Activated effector memory CD4-positive, alpha-beta T cell treated with anti-CD3 and anti-CD28 coated beads, Interleukin-2, amount 50 U/mL, for 16 hours (primary cell): ENCODE results near the gene SLC12A7.
"Not testable (repeated sequence)": the region's sequence is repeated elsewhere in the genome, so short reads cannot be mapped to it uniquely, and the experiment has no call there.

Experiments used
- DNase-seq: peaks from one replicate; pipeline ENCODE4 v3.0.0-alpha.2; 2020

SLC12A7 gene

DNA sequence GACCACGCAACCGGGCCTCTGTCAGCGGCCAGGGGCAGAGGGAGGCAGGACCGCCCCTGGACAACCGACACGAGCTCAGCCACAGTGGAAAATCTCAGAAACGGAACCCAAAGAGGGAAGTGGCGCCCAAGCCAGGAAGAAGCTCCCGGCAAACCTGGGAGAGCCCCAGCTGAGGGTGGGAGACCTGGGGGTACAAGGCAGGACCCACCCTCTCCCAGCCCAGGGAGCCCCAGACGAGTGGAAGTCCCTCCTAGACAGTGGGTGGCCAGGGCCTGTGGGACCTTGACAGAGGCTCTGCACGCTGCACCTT, 3.0 kb downstream of the SLC12A7 start:
- no peak for DNase-seq

DNA sequence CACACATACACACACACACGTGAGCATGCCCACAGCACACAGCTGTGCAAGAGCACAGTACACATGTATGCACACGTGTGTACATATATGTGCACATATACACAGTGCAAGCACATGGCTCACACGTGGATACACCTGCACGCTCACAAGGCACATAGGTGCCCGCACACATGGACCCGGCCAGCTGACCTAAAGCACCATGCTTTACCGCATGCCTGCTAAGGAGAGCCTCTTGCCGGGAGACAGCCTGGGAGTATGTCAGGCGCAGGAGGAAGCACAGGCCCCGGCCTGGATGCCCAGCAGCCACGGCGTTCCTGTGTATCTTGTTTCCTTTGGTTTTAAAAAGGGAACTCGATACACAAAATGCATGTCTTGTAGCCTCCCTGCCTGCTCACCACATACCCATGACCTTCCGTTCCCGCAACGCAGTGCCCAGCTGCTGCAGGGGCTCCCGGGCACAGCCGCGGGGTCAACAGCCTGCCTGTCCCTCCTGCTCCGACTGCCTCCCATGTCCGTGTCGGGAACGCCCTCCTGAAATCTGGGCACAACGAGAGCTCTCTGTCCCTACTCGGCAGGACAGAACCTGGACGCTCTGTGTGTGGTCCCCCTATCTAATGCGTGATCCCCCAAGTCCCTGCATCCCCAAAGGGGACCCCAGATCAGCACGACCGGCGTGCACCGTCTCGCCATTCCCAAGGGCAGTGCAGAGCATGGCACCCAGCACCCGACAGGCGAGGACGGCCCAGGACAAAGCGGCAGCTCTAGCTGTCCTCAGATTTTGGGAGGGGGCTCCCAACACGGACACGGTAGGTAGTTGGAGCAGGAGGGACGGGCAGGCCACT, 3.6 kb downstream of the SLC12A7 start:
- DNase-seq, result no peak

DNA sequence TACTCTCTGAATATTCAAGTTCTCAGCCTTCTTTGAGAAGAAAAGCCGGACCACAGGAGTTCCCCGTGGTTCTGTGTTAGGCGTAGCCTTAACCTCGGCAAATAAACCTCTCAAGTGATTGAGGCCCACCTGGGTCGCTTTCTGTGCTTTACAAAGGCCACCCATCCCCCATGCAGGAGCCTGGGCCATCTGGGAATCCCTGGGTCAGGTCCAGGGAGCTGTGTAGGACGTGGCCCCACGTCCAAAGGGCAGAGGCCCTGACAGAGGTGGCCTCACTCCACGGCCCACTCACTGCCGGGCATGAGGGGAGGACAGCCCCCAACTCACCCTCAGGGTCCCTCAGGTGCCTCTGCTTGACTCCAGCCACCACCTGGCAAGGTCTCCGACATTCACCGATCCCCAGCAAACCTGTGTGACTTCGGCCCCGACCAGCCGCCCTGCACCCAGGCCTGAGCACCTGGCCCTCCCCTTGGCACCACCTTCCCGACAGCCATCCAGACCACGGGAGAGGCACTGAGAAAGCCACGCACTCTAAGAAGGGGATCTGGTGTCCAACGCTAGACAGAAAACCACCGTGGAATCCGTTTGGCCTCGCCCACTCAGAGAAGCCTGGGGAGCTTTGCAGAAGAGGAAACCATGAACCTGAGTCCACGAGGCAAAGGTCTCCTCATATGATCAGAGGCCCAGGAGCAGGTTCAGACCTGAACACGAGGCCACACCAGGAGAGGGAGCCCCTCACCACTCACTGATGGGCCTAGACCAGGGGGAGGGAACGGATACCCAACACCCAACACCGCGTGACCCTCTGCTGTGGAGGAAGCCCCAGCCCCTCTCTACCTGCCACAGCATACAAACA, 4.5 kb downstream of the SLC12A7 start:
- no peak for DNase-seq

DNA sequence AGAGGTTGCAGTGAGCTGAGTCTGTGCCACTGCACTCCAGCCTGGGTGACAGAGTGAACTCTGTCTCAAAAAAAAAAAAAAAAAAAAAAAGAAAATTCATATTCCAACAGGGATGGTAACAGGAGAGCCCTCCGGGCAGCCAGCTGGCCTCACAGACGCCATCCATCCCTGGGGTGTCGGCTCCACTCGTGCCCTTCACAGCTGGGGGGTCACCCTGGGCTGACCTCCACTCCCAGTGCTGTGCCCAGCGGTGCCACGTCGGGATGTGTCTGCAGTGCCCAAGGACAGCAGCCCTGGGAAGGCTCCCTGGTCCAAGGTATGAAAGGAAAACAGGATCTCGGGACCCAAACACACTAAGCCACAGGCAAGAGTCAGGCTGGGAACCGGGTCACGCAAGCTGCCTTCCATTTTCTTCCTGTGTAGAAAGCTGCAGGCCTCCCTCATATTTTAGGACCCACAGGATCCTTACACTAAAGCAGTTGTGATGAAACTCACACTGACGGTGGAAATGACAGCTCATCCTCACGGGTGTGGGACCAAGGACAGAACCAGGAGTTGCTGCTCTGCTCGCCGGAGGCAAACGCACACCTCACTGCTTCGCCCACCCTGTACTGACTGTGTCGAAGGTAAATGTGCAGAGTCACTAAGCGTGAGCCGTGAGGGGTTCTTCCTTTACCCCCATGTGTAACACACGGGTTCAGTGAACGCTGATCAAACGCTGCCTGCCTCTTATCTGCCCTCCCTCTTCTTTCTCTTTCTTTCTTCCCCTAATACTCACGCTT, 5.3 kb downstream of the SLC12A7 start:
- no peak for DNase-seq

DNA sequence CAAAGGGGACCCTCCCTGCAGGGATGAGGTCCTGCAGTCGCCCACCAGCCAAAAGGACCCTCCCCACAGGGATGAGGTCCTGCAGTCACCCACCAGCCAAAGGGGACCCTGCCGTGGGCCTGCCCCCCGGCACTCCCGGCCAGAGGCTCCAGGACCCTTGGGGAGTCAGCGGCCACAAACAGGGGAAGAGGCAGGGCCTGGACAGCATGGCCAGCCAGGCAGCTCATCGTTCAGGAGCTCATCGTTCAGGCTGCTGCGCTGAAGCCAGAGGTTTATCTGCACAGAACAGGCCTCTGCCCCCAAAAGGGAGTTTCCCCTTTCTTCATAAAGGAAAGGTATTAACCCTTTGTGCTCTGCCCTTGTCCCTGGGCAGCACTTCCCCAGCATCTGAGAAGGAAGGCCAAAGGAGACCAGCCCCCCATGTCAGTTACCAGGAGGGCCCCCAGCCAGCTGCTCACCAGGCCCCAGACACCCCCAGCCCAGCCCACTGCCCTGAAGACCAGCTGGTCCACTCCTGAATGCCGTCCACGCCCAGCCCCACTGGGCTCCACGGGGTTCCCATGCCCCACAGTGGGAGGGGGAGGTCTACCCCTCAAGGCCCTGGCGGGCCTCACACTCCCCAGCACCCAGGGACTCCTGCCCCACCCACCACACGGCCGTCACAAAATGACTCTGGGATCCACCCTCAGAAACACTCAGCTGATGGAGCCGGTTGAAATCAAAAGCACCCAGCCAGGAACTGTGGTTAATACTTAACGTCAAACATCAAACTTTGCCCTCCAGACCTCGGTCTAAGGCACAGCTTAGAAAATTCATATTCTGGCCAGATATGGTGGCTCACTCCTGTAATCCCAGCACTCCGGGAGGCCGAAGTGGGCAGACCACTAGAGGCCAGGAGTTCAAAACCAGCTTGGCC, 6.3 kb downstream of the SLC12A7 start:
- peak; percentile 74 for DNase-seq

DNA sequence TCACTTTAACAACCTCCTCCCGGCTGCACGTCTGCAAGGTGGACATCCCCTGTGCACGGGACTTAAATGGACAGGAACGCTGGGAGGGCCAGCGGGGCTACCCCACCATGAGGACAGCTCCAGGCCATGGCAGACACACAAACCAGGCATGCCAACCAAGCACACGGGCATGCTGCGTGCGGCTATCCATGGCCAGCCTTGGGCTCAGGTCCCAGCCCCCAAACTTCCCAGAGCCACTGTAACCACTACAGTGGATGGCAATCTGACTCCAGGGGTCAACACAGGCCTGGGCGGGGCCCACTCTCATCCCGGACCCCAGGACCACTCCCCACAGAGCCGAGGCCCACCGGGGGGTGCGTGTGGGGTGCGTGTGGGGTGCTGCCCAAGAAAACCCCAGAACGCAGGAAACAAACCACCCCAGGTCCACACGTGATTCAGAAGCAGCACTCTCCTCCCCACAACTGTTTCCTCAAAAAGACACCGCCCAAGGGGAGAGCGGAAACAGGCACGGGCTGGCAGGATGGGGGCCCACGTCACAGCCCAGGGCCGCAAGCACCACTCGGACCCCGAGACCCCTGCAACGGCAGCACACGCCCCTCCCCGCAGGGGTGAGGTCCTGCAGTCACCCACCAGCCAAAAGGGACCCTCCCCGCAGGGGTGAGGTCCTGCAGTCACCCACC, 7.4 kb downstream of the SLC12A7 start:
- no peak for DNase-seq

DNA sequence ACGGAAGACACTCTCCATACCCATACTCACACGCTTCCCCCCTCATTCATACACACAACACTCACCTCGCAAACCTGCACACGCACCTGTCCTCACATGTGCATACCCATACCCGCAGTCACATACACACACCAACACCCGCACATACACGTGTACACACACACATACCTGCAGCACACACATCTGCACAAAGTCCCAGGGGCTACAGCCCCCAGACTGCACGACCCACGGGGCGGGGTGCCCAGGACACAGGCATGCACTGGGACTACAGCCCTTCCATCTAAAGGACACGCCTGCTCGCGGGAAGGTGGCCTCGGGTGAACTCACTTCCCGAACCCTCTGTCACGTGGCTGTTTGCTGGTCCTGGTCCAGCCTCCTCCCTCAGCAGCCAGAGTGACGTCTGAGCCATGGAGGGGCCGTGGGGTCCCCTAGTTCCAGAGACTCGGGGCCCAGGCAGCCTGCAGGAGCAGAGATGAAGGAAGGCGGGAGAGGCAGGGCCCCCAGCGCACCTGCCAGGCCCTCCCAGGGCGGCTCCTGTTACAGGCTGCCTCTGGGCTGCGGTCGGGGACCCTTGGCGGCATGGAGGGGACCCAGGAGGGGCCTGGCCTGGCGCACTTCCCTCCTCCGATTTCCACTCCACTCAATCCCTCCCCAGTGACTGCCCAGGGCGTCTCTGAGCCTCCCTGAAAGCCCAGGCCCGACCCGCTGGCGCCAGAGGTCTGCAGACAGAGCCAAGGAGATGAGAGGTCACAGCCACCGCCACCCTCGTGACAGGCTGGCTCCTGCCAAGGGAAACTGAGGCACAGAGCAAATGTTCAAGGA, 8.1 kb downstream of the SLC12A7 start:
- no peak for DNase-seq

DNA sequence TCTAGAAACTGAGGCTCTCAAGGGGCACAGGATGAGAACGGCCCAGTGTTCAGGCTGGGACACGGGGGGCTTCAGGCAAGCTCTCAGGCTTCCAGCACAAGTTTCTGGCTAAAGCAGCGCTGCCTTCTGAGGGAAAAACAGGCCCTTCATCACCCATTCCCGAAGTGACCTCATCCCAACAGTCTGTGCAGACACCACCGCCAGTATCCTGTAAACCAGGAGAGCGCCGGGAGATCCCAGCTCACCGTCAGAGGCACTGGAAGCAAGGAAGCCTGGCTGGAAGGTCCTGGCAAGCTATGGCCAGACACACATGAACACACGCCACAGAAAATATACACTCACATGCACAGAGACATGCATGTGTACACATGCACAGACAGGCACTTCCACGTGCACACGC, 8.8 kb downstream of the SLC12A7 start:
- DNase-seq, result no peak

DNA sequence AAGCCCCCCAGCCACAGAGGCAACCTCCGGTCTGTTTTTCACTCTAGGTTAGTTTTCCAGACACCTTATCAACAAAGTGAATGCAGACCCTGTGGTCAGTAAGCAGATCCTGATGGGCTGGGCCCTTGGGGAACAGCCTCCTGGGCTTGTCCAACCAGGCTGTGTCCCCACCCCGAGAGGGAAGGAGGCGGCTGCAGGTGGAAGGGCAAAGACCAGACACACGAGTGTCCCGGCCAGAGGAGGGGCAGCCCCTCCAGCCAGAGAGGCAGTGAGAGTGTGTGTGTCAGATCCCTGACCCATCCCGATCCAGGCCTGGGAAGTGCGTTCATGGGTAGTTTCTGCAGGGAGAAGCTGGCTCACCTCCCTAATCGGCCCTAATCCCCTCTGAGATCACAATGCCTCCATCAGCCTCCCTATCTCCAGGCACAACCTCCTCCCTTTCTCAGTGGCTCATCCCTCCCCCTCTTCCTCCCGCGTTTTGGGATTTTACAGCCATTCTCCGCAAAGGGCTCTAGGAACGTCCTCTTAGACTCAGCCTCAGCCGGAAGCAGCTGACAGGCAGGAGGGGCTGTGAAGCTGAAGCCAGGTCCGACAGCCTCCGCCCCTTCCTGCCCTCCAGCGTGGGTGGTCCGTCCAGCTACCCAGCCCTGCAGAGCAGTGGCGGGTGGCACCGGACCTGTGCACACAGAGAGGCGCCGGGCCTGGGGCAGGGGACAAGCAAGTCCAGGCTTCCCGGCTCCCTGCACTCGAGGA, 9.7 kb downstream of the SLC12A7 start:
- no peak for DNase-seq

DNA sequence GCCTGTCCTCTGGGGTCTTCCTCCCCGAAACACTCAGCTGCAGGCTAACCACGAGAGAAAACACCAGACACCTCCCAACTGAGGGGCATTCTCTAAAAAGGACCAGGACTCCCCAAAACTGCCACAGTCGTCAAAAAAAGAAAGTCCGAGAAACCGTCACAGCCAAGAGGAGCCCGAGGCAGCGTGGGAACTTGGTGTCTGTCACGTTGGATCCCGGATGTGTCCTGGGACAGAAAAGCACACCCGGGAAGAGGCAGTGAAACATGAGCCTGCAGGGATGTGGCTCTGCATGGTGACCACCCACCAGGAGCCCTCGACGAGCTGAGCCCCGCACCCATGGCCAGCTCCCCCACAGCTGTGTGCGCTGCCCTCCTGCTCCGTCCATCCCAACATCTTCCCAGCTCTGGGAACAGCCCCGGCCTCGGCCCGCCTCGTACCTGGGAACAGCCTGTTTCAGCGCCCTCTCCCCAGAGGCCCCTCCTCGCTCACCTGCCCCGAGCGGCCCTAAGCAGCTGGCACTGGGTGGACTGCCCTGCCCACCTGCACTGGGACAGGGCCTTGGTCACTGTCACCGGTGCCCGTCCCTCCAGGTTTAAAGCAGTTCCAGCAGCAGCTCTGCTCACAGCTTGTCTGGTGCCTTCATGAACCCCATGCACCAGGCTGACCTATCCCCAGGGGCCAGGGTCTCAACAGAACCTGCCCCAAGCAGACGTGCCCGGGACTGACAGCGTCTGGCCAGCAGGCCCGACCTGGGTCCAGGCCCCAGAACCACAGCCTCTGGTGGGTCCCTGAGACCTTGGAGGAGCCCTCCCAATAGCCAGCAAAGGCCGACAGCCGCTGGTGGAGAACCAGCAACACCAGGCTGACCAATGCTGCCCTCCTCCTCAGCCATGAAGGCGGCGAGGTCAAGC, 10.9 kb downstream of the SLC12A7 start:
- DNase-seq, result no peak

DNA sequence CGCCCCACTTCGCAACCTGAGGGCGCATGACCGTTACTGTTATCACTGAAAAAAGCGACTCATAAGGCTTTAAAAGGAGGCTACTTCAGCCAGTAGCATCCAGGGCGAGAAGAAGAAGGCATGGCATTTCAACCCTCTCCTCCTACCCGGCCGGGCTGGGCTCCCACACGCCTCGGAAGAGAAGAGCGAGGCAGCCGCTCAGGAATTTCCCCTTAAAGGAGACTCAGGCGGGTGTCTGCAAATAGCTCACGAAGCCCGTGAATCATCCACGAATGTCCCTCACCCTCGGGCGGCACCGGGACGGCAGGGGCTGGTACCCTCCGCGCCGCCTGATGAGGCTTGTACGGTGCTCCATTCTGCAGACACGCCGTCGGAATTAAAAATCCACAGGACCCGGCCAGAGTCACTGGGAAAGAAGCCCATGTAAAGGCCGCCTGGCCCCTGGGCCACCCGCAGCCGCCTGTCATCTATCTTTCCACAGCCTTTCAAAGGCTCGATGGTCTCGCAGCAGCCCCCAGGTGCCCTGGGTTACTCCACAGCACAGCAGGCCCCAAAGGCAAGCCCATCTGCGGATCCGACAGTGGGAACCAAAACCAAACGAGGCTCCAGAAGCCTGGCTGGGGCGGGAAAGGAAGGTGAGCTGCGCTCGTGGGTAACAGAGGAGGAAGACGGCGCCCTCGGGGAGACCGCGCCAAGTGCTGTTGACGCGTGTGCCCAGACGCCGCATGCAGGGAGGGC, 11.8 kb downstream of the SLC12A7 start:
- no peak for DNase-seq

DNA sequence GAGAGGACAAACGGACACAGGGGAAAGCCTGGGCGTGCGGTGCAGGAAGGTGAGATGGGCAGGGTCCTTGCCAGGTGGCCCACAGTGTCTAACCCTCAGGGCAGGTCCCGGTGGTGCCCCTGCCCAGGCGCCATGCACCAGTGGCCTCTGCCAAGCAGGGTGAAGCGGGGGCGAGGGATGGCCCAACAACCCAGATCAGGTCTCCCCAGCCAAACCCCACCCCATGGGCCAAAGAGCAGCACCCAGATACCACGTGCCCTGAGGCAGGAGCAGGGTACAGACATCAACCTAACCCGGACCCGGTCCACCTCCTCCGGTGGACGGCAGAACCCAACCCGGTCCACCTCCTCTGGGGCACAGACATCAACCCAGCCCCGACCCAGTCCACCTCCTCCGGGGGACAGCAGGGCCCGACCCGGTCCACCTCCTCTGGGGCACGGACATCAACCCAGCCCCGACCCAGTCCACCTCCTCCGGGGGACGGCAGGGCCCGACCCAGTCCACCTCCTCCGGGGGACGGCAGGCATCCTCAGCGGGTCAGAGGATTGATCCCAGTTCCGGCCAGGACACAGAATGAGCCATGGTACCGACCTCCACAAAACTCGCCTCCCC, 12.8 kb downstream of the SLC12A7 start:
- peak; percentile 66 for DNase-seq

DNA sequence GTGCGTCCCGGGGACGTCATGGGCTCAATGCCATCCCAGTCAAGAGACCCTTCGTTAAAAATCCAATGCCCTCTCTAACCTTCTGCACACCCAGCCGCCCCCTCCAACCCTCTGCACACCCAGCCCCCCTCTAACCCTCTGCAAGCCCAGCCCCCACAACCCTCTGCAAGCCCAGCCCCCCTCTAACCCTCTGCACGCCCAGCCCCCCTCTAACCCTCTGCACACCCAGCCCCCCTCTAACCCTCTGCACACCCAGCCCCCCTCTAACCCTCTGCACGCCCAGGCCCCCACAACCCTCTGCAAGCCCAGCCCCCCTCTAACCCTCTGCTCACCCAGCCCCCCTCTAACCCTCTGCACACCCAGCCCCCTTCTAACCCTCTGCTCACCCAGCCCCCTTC, 13.9 kb downstream of the SLC12A7 start:
- DNase-seq, result not testable (repeated sequence)

DNA sequence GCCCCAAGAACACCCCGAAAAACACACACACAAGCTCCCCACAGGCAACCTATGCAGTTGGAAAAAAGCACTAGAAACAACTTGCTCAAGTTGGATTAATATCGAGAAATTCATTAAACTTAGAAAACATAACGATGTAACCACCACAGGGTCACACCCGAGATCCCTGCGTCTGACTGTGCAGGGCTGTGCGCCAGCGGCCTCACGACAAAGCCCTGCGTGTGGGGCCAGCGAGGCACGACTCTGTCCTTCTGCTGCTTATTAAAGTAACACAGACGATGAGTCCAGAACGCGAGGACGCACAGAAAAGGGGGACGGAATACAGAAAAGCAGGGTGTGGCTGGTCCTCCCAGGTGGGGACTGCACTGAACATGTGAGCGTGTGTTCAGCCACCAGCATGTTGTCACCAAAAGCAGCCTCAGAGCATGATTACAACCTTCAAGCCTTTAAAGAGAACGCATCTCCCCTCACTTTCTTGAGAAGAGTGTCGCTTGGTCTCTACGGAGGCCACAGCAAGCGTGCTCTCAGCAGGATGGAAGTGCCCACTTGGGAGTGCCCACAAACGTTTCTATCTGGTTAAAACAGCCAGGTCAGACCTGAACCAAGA, 14.4 kb downstream of the SLC12A7 start:
- DNase-seq, result no peak

DNA sequence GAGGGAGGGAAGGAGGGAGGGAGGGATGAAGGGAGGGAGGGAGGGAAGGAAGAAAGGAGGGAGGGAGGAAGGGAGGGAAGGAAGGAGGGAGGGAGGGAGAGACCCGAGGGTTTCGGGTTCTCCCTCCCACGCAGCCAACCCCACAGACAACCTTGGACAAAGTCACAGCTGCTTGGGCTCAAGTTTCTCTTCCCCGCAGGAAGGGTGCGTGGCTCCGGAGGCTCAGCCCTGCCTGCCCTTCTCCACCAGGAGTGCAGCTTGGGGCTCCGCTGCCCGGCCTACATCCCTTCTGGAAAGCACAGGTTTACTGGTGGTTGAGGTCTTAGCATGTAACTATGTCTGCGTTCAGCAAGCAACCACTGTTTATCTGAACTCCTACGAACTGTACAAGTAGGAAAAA, 15.0 kb downstream of the SLC12A7 start:
- DNase-seq, result no peak

DNA sequence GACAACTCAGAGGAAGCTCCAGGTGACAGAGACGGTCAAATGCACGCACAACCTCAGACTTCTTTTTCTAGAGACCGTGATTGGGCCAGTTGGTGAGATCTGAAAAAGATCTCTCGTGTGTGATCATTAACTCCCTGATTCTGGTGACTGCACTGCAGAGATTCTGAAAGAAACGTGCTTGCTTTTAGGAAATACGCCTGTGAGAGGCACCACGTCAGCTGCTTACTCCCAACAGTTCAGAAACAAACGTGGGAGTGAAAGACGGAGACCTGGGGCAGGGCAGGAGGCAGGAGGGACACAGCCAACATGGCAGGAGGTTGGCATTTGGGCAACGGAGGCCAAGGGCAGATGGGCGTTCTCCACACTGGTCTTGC, 15.9 kb downstream of the SLC12A7 start:
- no peak for DNase-seq

DNA sequence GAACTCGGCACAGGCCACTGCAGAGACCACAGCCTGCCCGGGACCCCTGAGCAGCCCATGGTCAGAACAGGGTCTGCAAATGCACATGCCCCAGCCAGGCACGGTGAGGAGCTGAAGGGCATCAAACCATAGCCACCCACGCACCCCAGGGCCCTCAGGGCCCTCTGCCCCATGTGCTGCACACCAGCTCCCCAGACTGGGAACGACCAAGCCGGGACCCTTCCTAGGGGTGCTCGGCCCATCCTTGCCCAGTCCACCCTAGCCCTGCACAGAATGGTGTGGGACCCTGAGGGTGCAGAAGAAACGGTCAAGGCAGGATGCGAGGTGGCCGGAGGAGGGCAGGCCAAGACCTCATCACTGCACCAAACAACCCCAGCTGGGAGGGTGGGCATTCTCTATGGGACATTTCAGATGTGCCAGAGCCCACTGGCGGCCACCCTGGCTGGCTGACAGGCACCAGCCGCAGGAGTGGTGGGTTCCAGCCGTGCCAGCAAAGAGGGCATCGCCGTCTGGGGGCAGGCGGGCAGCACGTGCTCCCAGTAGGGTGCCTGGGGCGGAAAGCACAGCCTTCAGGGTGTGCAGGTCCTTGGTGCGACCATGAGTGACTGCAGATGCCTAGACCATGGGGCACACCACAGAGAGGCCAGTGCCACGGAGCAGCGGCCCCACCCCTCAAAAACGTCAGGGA, 16.4 kb downstream of the SLC12A7 start:
- DNase-seq, result no peak
